ENCODE measurements around the gene RBM39.
"Not testable (repeated sequence)": the region's sequence is repeated elsewhere in the genome, so short reads cannot be mapped to it uniquely, and the experiment has no call there.

The RBM39 gene

GRCh38 chr20:35697696-35698297 is 44.3 kb downstream of the RBM39 start:
- TF ChIP-seq CTCF (IDR thresholded peaks at IDR 0.05; ENCODE audit: control extremely low read depth, extremely low read depth, low read depth, missing control alignments) = no peak
- ChIA-PET POLR2A (no interaction called here), CTCF (no interaction called here)
- DNase-seq (ENCODE audit: extremely low spot score) = no peak

- DNase-seq (ENCODE audit: extremely low spot score) = no peak
- ChIA-PET CTCF (interaction anchor here (1.2 kb wide), 1 partner anchor 10 kb away, joined by 3 read pairs; no protein-coding TSS in a partner anchor), POLR2A (no interaction called here)
- no peak for TF ChIP-seq CTCF (IDR thresholded peaks at IDR 0.05; ENCODE audit: control extremely low read depth, extremely low read depth, low read depth, missing control alignments)
Observed at GRCh38 chr20:35695978-35696377, 46.1 kb downstream of the RBM39 start.

- ChIA-PET CTCF (no interaction called here), POLR2A (no interaction called here)
- no peak for TF ChIP-seq CTCF (IDR thresholded peaks at IDR 0.05; ENCODE audit: control extremely low read depth, extremely low read depth, low read depth, missing control alignments)
Observed at GRCh38 chr20:35695245-35695749, 46.8 kb downstream of the RBM39 start.

GRCh38 chr20:35690265-35690664 is 51.8 kb downstream of the RBM39 start:
- DNase-seq (ENCODE audit: extremely low spot score) = no peak
- POLR2A ChIA-PET = no interaction called here
- no peak for TF ChIP-seq CTCF (IDR thresholded peaks at IDR 0.05; ENCODE audit: control extremely low read depth, extremely low read depth, low read depth, missing control alignments)
- CTCF ChIA-PET = interaction anchor here (0.8 kb wide), 1 partner anchor 9 kb away, joined by 3 read pairs; the partner anchor contains the start of genes NFS1 and ROMO1

More at GRCh38 chr20:35695245-35695749, 46.8 kb downstream of the RBM39 start:
- no peak for DNase-seq (ENCODE audit: extremely low spot score)

GRCh38 chr20:35686872-35687271 is 55.2 kb downstream of the RBM39 start:
- CTCF ChIA-PET = interaction anchor here (1.2 kb wide), 1 partner anchor 18 kb away, joined by 3 read pairs; no protein-coding TSS in a partner anchor
- POLR2A ChIA-PET = not testable (repeated sequence)

GRCh38 chr20:35685368-35685767 is 56.7 kb downstream of the RBM39 start:
- DNase-seq (ENCODE audit: extremely low spot score); POLR2A ChIA-PET; CTCF ChIA-PET: not testable (repeated sequence)

More at GRCh38 chr20:35686872-35687271, 55.2 kb downstream of the RBM39 start:
- DNase-seq (ENCODE audit: extremely low spot score) = not testable (repeated sequence)
- peak; percentile 12 for TF ChIP-seq CTCF (IDR thresholded peaks at IDR 0.05; ENCODE audit: control extremely low read depth, extremely low read depth, low read depth, missing control alignments)

- POLR2A ChIA-PET = interaction anchor here (0.6 kb wide), 1 partner anchor 244 kb away, joined by 3 read pairs; no protein-coding TSS in a partner anchor
- CTCF ChIA-PET = no interaction called here
- DNase-seq (ENCODE audit: extremely low spot score) = no peak
- TF ChIP-seq CTCF (IDR thresholded peaks at IDR 0.05; ENCODE audit: control extremely low read depth, extremely low read depth, low read depth, missing control alignments) = no peak
Observed at GRCh38 chr20:35681960-35682359, 60.1 kb downstream of the RBM39 start.

Measured in GM10248 (cell line).